Nephron (organoid): ENCODE measurements around the gene DARS2.

Experiments
- H3K27ac Mint-ChIP-seq, 3 experiments: 2 replicates each; pipeline ENCODE4 v1.8.0; 2020; ENCODE audit warnings: mixed read lengths in 3 of 3, mild to moderate bottlenecking in 2 of 3, moderate library complexity in 1 of 3
- H3K27me3 Mint-ChIP-seq: 2 replicates; pipeline ENCODE4 v1.8.0; 2021; ENCODE audit warnings: low read depth, mild to moderate bottlenecking, moderate library complexity, mixed read lengths
- H3K36me3 Mint-ChIP-seq: 2 replicates; pipeline ENCODE4 v1.8.0; 2020; ENCODE audit warnings: low read depth, mixed read lengths
- H3K4me1 Mint-ChIP-seq: 2 replicates; pipeline ENCODE4 v1.8.0; 2020; ENCODE audit warnings: mixed read lengths
- H3K4me3 Mint-ChIP-seq, 3 experiments: 2 replicates each; pipeline ENCODE4 v1.8.0; 2020; ENCODE audit warnings: mild to moderate bottlenecking in 3 of 3, mixed read lengths in 3 of 3, moderate library complexity in 2 of 3
- H3K9me3 Mint-ChIP-seq: 2 replicates; pipeline ENCODE4 v1.8.0; 2020; ENCODE audit warnings: mixed read lengths
- CTCF ChIP-seq, 3 experiments: fragments of 200-600 bp; sonication (generic); IDR thresholded peaks; one replicate each; pipeline ENCODE4 v1.5.0; 2021; ENCODE audit warnings: antibody characterized with exemption in 3 of 3; ENCODE audit not compliant: unreplicated experiment in 3 of 3

The DARS2 gene

GRCh38 chr1:173900992-173901391 lies 76.5 kb downstream of the DARS2 start:
- H3K4me1 Mint-ChIP-seq, result no peaks in the 10 kb centered on the region
- no peaks in the 10 kb centered on the region for H3K27me3 Mint-ChIP-seq
- peak overlapping the region in 1 of 3 experiments; percentile 1 for H3K27ac Mint-ChIP-seq
- TF ChIP-seq CTCF (IDR thresholded peaks at IDR 0.05; ENCODE audit: unreplicated experiment in 3 of 3), result no peak
- H3K4me3 Mint-ChIP-seq, result no peak overlapping the region
- peaks cover 3% of the 10 kb centered on the region for H3K36me3 Mint-ChIP-seq
- H3K9me3 Mint-ChIP-seq, result no peaks in the 10 kb centered on the region

- Mint-ChIP-seq H3K27me3 (no peaks in the 10 kb centered on the region), H3K9me3 (no peaks in the 10 kb centered on the region), H3K36me3 (peaks cover 9% of the 10 kb centered on the region), H3K27ac (peak overlapping the region in 1 of 3 experiments; percentile 25), H3K4me1 (no peaks in the 10 kb centered on the region), H3K4me3 (no peak overlapping the region)
- TF ChIP-seq CTCF (IDR thresholded peaks at IDR 0.05; ENCODE audit: unreplicated experiment in 3 of 3), result no peak
Observed at GRCh38 chr1:173903827-173904531, 79.5 kb downstream of the DARS2 start.
